Caco-2 (cell line): ENCODE measurements around the gene LAD1. TPM values are rescaled to one million over a fixed set of nuclear protein-coding genes. Genes with fewer than 3 reads are reported as not detected.
A peak's percentile ranks its signal among the peaks of the same experiment; 100 is the strongest.

Experiments used
- BruUV-seq: library from RNA; stranded (reverse); fragments of 400-500 nt; replicated peaks from 2 replicates; lab custom pipeline; 2021; lab: Mats Ljungman, UMichigan
- CTCF ChIA-PET: fragments of 300-600 bp; sonication (Branson Sonifier 250); formaldehyde crosslinking; loops from one replicate; lab custom pipeline; 2022; ENCODE audit warnings: antibody characterized with exemption; lab: Charles Lee
- POLR2A ChIA-PET: fragments of 300-600 bp; sonication (Branson Sonifier 250); formaldehyde crosslinking; loops from one replicate; lab custom pipeline; 2022; ENCODE audit warnings: antibody characterized with exemption; lab: Charles Lee
- DNase-seq, 2 experiments: peaks; one replicate each; pipeline versions ENCODE4 v3.0.0 to v3.0.0-alpha.2; 2020 to 2022
- H3K27me3 ChIP-seq: replicated peaks from 2 replicates; pipeline ENCODE4 v1.6.0; 2011; ENCODE audit warnings: low read length; ENCODE audit not compliant: control insufficient read depth, insufficient read depth
- H3K36me3 ChIP-seq: 2 replicates; pipeline ENCODE4 v1.5.1; 2011; ENCODE audit warnings: low read length; ENCODE audit not compliant: control insufficient read depth, insufficient read depth
- H3K4me1 ChIP-seq: fragments of 250-450 bp; sonication (Bioruptor Pico); 2 replicates; pipeline ENCODE4 v1.5.1; 2020; ENCODE audit warnings: mild to moderate bottlenecking
- H3K4me3 ChIP-seq: 2 replicates; pipeline ENCODE4 v1.5.1; 2011; ENCODE audit warnings: low read depth, mild to moderate bottlenecking, control low read depth, low read length
- H3K9me3 ChIP-seq: fragments of 250-450 bp; sonication (Bioruptor Pico); 2 replicates; pipeline ENCODE4 v1.5.1; 2020; ENCODE audit warnings: mild to moderate bottlenecking, moderate library complexity
- H3K27ac Mint-ChIP-seq: one replicate; pipeline ENCODE4 v1.8.0; 2022; ENCODE audit warnings: mixed read lengths; ENCODE audit not compliant: unreplicated experiment
- H3K27me3 Mint-ChIP-seq: one replicate; pipeline ENCODE4 v1.8.0; 2022; ENCODE audit warnings: mixed read lengths; ENCODE audit not compliant: insufficient read depth, unreplicated experiment
- H3K36me3 Mint-ChIP-seq: one replicate; pipeline ENCODE4 v1.8.0; 2022; ENCODE audit warnings: mild to moderate bottlenecking, mixed read lengths; ENCODE audit not compliant: insufficient read depth, unreplicated experiment
- H3K4me1 Mint-ChIP-seq: one replicate; pipeline ENCODE4 v1.8.0; 2022; ENCODE audit warnings: low read depth, mixed read lengths; ENCODE audit not compliant: unreplicated experiment
- H3K4me3 Mint-ChIP-seq: one replicate; pipeline ENCODE4 v1.8.0; 2022; ENCODE audit warnings: mild to moderate bottlenecking, moderate library complexity, mixed read lengths; ENCODE audit not compliant: unreplicated experiment
- H3K9me3 Mint-ChIP-seq: one replicate; pipeline ENCODE4 v1.8.0; 2022; ENCODE audit warnings: mixed read lengths; ENCODE audit not compliant: unreplicated experiment
- intact Hi-C: fragments of 100-400 bp; cut with micrococcal nuclease; formaldehyde crosslinking; loops from one replicate; pipeline ENCODE4 v1.10.0; 2022; ENCODE audit not compliant: unreplicated experiment
- total RNA-seq: library from RNA; stranded (reverse); gene quantifications from 2 replicates; pipeline ENCODE4 v1.2.3, GENCODE V29; 2022
- TF ChIP-seq, protein P1 (sequence below), 2 experiments: fragments of 200-600 bp in 1 of 2; IDR thresholded peaks; 1 replicate in 1 of 2; 2 replicates in 1 of 2; pipeline versions ENCODE4 v1.5.1 to v1.8.0; 2011 to 2022; ENCODE audit warnings: antibody characterized with exemption in 1 of 2, control low read depth in 1 of 2, inconsistent platforms in 1 of 2, low read depth in 1 of 2, low read length in 1 of 2, mild to moderate bottlenecking in 1 of 2, moderate library complexity in 1 of 2; ENCODE audit not compliant: insufficient read depth in 1 of 2, severe bottlenecking in 1 of 2, unreplicated experiment in 1 of 2

The LAD1 gene
- total RNA-seq, 1 experiment from 2014 or later, result 80.5 TPM

DNA sequence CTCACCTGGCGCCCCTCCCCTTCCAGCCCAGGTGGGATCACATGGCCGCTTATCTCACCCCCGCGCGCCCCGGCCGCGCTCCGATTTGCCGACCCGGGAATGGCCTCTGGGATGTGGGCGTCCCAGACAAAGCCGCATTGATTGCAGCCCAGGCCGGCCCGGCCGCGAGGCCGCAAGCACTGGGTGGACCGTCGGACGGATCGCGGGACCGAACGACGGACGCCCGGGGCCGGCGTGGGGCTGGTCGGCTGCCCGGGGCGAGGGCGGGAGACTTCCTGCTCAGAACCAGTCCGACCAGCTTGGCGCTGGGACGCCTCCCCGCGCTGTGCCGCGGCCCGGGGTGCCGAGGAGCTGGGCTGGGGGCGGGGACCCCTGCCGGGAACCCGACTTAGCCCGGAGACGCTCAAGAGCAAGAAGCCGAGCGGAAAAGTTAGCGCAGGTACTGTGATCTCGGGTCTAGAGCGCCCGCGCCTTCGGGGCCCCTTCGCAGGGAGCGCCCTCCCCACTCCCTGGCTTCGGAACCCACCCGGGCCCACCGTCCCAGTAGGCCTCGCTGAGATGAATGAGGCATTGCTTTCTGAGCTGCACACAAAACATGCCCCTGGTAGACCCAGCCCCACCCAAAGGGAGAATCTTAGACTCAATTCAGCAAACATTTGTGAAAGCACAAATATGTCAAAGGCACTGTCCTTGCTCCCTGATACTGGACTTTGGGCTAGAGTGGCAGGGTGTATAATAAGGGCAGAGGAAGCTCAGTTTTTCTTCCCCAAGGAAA, 415 bp upstream of the LAD1 start:
- ChIA-PET POLR2A (interaction anchor here (0.8 to 1.2 kb wide), 4 partner anchors 9 to 20 kb away, joined by 3 to 6 read pairs (median 4); no protein-coding TSS in a partner anchor), CTCF (interaction anchor here (0.9 to 1.0 kb wide), 2 partner anchors 9 to 14 kb away, joined by 3 to 4 read pairs; no protein-coding TSS in a partner anchor)
- DNase-seq, result peak; percentile 89 to 90
- TF ChIP-seq, protein P1, sequence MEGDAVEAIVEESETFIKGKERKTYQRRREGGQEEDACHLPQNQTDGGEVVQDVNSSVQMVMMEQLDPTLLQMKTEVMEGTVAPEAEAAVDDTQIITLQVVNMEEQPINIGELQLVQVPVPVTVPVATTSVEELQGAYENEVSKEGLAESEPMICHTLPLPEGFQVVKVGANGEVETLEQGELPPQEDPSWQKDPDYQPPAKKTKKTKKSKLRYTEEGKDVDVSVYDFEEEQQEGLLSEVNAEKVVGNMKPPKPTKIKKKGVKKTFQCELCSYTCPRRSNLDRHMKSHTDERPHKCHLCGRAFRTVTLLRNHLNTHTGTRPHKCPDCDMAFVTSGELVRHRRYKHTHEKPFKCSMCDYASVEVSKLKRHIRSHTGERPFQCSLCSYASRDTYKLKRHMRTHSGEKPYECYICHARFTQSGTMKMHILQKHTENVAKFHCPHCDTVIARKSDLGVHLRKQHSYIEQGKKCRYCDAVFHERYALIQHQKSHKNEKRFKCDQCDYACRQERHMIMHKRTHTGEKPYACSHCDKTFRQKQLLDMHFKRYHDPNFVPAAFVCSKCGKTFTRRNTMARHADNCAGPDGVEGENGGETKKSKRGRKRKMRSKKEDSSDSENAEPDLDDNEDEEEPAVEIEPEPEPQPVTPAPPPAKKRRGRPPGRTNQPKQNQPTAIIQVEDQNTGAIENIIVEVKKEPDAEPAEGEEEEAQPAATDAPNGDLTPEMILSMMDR (IDR thresholded peaks at IDR 0.05; ENCODE audit: insufficient read depth in 1 of 2, low read depth in 1 of 2, low read length in 1 of 2, severe bottlenecking in 1 of 2, unreplicated experiment in 1 of 2), result no peak
- intact Hi-C loops, result loop anchor here (1.0 kb wide), 2 partner anchors 9 to 14 kb away; no protein-coding TSS in a partner anchor
- no TSS peak for BruUV-seq
- H3K36me3 Mint-ChIP-seq, result no peaks in the 10 kb centered on the region
- Histone ChIP-seq H3K4me1 (peaks cover 60% of the 10 kb centered on the region), H3K27me3 (no peaks in the 10 kb centered on the region), H3K4me3 (peak overlapping the region; percentile 79), H3K9me3 (no peaks in the 10 kb centered on the region), H3K36me3 (no peaks in the 10 kb centered on the region)
- H3K27ac Mint-ChIP-seq, result peak overlapping the region; percentile 73
- peak overlapping the region; percentile 73 for H3K4me3 Mint-ChIP-seq
- no peaks in the 10 kb centered on the region for H3K27me3 Mint-ChIP-seq
- H3K4me1 Mint-ChIP-seq, result peaks cover 32% of the 10 kb centered on the region
- H3K9me3 Mint-ChIP-seq, result no peaks in the 10 kb centered on the region

DNA sequence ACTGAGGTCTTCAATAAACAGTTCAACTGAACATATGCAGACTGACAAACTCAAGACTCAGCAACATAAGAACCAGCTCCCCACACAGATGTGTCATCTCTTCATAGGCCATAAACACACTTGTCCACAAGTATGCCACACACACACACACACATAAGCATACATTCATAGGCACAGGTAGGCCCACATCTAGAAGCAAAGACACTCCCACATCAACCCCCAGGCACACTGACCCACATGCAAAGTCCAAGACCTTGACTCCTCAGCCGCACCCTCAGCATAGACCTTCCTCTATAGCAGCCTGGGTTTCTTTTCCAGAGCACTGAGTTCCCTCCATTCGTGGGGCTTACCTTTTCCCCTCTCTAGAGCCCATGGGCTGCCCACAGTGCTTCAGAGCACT, 1.4 kb downstream of the LAD1 start:
- Mint-ChIP-seq H3K27ac (peak overlapping the region; percentile 73), H3K36me3 (peaks cover 9% of the 10 kb centered on the region), H3K4me3 (peak overlapping the region; percentile 73), H3K9me3 (no peaks in the 10 kb centered on the region), H3K4me1 (peaks cover 32% of the 10 kb centered on the region), H3K27me3 (no peaks in the 10 kb centered on the region)
- no peaks in the 10 kb centered on the region for H3K9me3 ChIP-seq
- intact Hi-C loops, result no loop called here
- peak overlapping the region; percentile 79 for H3K4me3 ChIP-seq
- peaks cover 48% of the 10 kb centered on the region for H3K4me1 ChIP-seq
- DNase-seq, result no peak
- no peaks in the 10 kb centered on the region for H3K27me3 ChIP-seq
- CTCF ChIA-PET, result interaction anchor here (0.5 to 1.0 kb wide), 2 partner anchors 12 to 83 kb away, joined by 3 to 6 read pairs; no protein-coding TSS in a partner anchor
- H3K36me3 ChIP-seq, result peaks cover 3% of the 10 kb centered on the region; the same call in 1 of the 2 replicates
- POLR2A ChIA-PET, result no interaction called here
- no TSS peak for BruUV-seq
- TF ChIP-seq, protein P1 (IDR thresholded peaks at IDR 0.05; ENCODE audit: insufficient read depth in 1 of 2, low read depth in 1 of 2, low read length in 1 of 2, severe bottlenecking in 1 of 2, unreplicated experiment in 1 of 2), result no peak

DNA sequence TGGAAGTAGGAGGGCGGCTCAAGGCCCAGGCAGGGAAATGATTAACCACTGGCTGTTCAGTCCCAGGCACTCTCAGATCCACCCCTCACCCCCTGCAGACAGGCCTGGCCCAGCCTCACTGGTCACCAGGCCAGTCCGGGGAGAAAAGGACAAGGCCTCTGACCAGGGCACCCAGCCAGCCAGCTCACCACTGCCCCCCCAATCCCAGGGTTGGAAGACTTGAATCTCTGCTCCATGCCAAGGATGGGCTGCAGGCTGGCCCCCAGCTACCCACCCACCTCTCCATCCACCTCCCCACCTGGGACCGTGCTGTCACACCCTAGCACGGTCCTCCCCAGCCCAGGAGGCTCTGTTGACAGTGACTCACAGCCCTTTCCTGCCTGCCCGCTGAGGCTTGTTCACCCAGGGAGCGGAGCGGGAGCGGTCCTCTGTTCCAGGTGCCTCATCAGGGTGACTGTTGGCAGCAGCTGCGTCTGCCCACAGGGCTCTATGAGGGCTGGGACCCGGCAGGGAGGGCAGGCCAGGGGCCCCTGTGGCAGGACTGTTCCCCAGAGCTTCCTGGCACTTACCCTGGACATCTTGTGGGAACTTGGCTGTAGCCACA, 2.2 kb downstream of the LAD1 start:
- H3K4me1 Mint-ChIP-seq, result peaks cover 32% of the 10 kb centered on the region
- H3K4me3 ChIP-seq, result peak overlapping the region; percentile 79

More for the DNA sequence above, 2.2 kb downstream of the LAD1 start:
- TF ChIP-seq, protein P1 (IDR thresholded peaks at IDR 0.05; ENCODE audit: insufficient read depth in 1 of 2, low read depth in 1 of 2, low read length in 1 of 2, severe bottlenecking in 1 of 2, unreplicated experiment in 1 of 2), result no peak
- peaks cover 48% of the 10 kb centered on the region for H3K4me1 ChIP-seq
- H3K27me3 Mint-ChIP-seq, result no peaks in the 10 kb centered on the region
- no peaks in the 10 kb centered on the region for H3K9me3 ChIP-seq
- peaks cover 5% of the 10 kb centered on the region for H3K36me3 ChIP-seq
- BruUV-seq, result no TSS peak
- ChIA-PET CTCF (interaction anchor here (0.5 to 1.0 kb wide), 3 partner anchors 11 to 89 kb away, joined by 3 to 6 read pairs (median 3); no protein-coding TSS in a partner anchor), POLR2A (interaction anchor here (0.6 kb wide), 1 partner anchor 21 kb away, joined by 10 read pairs; no protein-coding TSS in a partner anchor)
- no peaks in the 10 kb centered on the region for H3K9me3 Mint-ChIP-seq
- H3K36me3 Mint-ChIP-seq, result peaks cover 9% of the 10 kb centered on the region
- peak; percentile 81 to 83 for DNase-seq
- H3K27ac Mint-ChIP-seq, result peak overlapping the region; percentile 73
- peak overlapping the region; percentile 73 for H3K4me3 Mint-ChIP-seq
- intact Hi-C loops, result no loop called here
- no peaks in the 10 kb centered on the region for H3K27me3 ChIP-seq
